K562 (cell line): Measurements from ENCODE around the gene CMTM5. TPM values are rescaled to one million over a fixed set of nuclear protein-coding genes. Genes with fewer than 3 reads are reported as not detected.

Source experiments
- ATAC-seq: fragments of 200-7000 bp; cut with Tn5 transposase; 3 replicates; pipeline ENCODE4 v1.9.1; 2020; ENCODE audit warnings: moderate library complexity
- BruUV-seq: library from RNA; stranded (reverse); fragments of 400-500 nt; replicated peaks from 2 replicates; lab custom pipeline; 2021; lab: Mats Ljungman, UMichigan
- CTCF ChIA-PET: fragments of 300-600 bp; formaldehyde crosslinking; extraction: SDS; loops from one replicate; lab custom pipeline; 2021; ENCODE audit warnings: low intra/inter-chr PET ratio; lab: Yijun Ruan, JAX
- POLR2A ChIA-PET: fragments of 300-600, 350-650 bp; sonication (Branson Sonifier 250); formaldehyde crosslinking; extraction: SDS; loops from one replicate; lab custom pipeline; 2021; ENCODE audit warnings: antibody characterized with exemption, inconsistent platforms; lab: Yijun Ruan, JAX
- DNase-seq, 4 experiments: peaks; one replicate each; pipeline versions ENCODE4 v3.0.0 to v3.0.0-alpha.2; 2011 to 2018; ENCODE audit warnings: low spot score in 3 of 4, mixed read lengths in 3 of 4; ENCODE audit errors: extremely low read depth in 1 of 4
- FAIRE-seq: peaks from 2 replicates; lab custom pipeline; 2011; peaks lifted over from hg19 to GRCh38; lab: Jason Lieb, UNC
- H2AFZ ChIP-seq: 2 replicates; pipeline ENCODE4 v1.6.0; 2011; ENCODE audit warnings: low read depth, low read length, control low read depth, inconsistent platforms
- H3K27ac ChIP-seq: fragments of 200-600 bp; 3 replicates; pipeline ENCODE4 v1.8.0; 2011; ENCODE audit warnings: low read depth, mild to moderate bottlenecking, control low read depth, inconsistent platforms, low read length, moderate library complexity, mixed read lengths; ENCODE audit errors: extremely low read depth
- H3K27me3 ChIP-seq, 2 experiments: fragments of 300-600 bp in 1 of 2; 2 replicates in 1 of 2; 3 replicates in 1 of 2; pipeline versions ENCODE4 v1.6.0 to v1.8.0; 2011; ENCODE audit warnings: inconsistent platforms in 2 of 2, low read length in 2 of 2, mild to moderate bottlenecking in 1 of 2, mixed read lengths in 1 of 2, moderate library complexity in 1 of 2; ENCODE audit not compliant: control insufficient read depth in 2 of 2, insufficient read depth in 2 of 2
- H3K36me3 ChIP-seq: fragments of 300-600 bp; 3 replicates; pipeline ENCODE4 v1.8.0; 2011; ENCODE audit warnings: mild to moderate bottlenecking, low read length, inconsistent platforms; ENCODE audit not compliant: control insufficient read depth, insufficient read depth
- H3K4me1 ChIP-seq, 2 experiments: fragments of 200-600 bp in 1 of 2; replicated peaks in 1 of 2; 2 replicates in 1 of 2; 3 replicates in 1 of 2; pipeline versions ENCODE4 v1.5.1 to v1.8.0; 2011; ENCODE audit warnings: inconsistent platforms in 2 of 2, low read length in 2 of 2, mild to moderate bottlenecking in 1 of 2, mixed read lengths in 1 of 2, moderate library complexity in 1 of 2; ENCODE audit not compliant: control insufficient read depth in 2 of 2, insufficient read depth in 2 of 2
- H3K4me2 ChIP-seq: 2 replicates; pipeline ENCODE4 v1.6.1; 2011; ENCODE audit warnings: low read length, control low read depth, inconsistent platforms, mixed read lengths; ENCODE audit not compliant: insufficient read depth
- H3K4me3 ChIP-seq: fragments of 200-600 bp; sonication (generic), shearing (Covaris generic); 2 replicates; pipeline ENCODE4 v1.5.1; 2016; ENCODE audit warnings: control low read depth, inconsistent platforms
- H3K79me2 ChIP-seq: fragments of 200-600 bp; 3 replicates; pipeline ENCODE4 v1.8.0; 2011; ENCODE audit warnings: low read length, inconsistent platforms; ENCODE audit not compliant: control insufficient read depth, insufficient read depth
- H3K9ac ChIP-seq, 2 experiments: 2 replicates each; pipeline versions ENCODE4 v1.6.0 to v1.6.1; 2011; ENCODE audit warnings: low read depth in 2 of 2, low read length in 2 of 2, control low read depth in 1 of 2, inconsistent platforms in 1 of 2, mild to moderate bottlenecking in 1 of 2, mixed read lengths in 1 of 2; ENCODE audit not compliant: insufficient read depth in 1 of 2
- H3K9me1 ChIP-seq: one replicate; pipeline ENCODE4 v1.6.0; 2011; ENCODE audit warnings: inconsistent platforms, mild to moderate bottlenecking, low read length, moderate library complexity; ENCODE audit not compliant: control insufficient read depth, insufficient read depth
- H3K9me3 ChIP-seq: replicated peaks from 2 replicates; pipeline ENCODE4 v1.5.1; 2011; ENCODE audit warnings: low read depth, low read length, inconsistent platforms; ENCODE audit not compliant: control insufficient read depth, insufficient read depth
- H4K20me1 ChIP-seq: replicated peaks from 2 replicates; pipeline ENCODE4 v1.6.1; 2011; ENCODE audit warnings: low read length, inconsistent platforms, mixed read lengths; ENCODE audit not compliant: control insufficient read depth, insufficient read depth
- ARID4B ChIP-seq: sonication (generic); formaldehyde crosslinking; IDR thresholded peaks from 2 replicates; pipeline ENCODE4 v1.8.0; 2022; ENCODE audit warnings: mild to moderate bottlenecking, missing genetic modification reagents
- ESRRA ChIP-seq: fragments of 450-650 bp; IDR thresholded peaks from 2 replicates; pipeline ENCODE4 v1.6.1; 2014; ENCODE audit warnings: low read depth, mild to moderate bottlenecking, moderate library complexity, borderline replicate concordance
- FOXJ3 ChIP-seq: sonication (generic); formaldehyde crosslinking; IDR thresholded peaks from 2 replicates; pipeline ENCODE4 v1.4.0; 2020; ENCODE audit warnings: mild to moderate bottlenecking, missing genetic modification reagents
- MBD2 ChIP-seq: sonication (generic); IDR thresholded peaks from 2 replicates; pipeline ENCODE4 v1.6.1; 2016; ENCODE audit warnings: low read depth, borderline replicate concordance
- MYBL2 ChIP-seq, 2 experiments: fragments of 450-650 bp in 1 of 2; sonication (generic) in 1 of 2; formaldehyde crosslinking in 1 of 2; IDR thresholded peaks; 2 replicates each; pipeline versions ENCODE4 v1.6.1 to v1.8.1; 2017 to 2022; ENCODE audit warnings: borderline replicate concordance in 1 of 2, inconsistent platforms in 1 of 2, low read depth in 1 of 2, mild to moderate bottlenecking in 1 of 2, missing genetic modification reagents in 1 of 2, moderate library complexity in 1 of 2
- NCOA1 ChIP-seq: fragments of 450-650 bp; IDR thresholded peaks from 2 replicates; pipeline ENCODE4 v1.6.1; 2016; ENCODE audit warnings: low read depth
- PHB2 ChIP-seq: fragments of 450-650 bp; IDR thresholded peaks from 2 replicates; pipeline ENCODE4 v1.6.1; 2017; ENCODE audit warnings: low read depth
- POLR2A ChIP-seq: fragments of 450-650 bp; conservative IDR thresholded peaks from 2 replicates; pipeline ENCODE4 v1.6.1; 2016
- PRMT5 ChIP-seq: sonication (generic); formaldehyde crosslinking; IDR thresholded peaks from 2 replicates; pipeline ENCODE4 v1.5.0; 2020; ENCODE audit warnings: missing genetic modification reagents
- RAD51 ChIP-seq: fragments of 450-650 bp; IDR thresholded peaks from 2 replicates; pipeline ENCODE4 v1.7.1; 2016; ENCODE audit warnings: low read depth, mild to moderate bottlenecking, borderline replicate concordance
- RBM34 ChIP-seq: fragments of 200-400 bp; formaldehyde crosslinking; IDR thresholded peaks from 2 replicates; pipeline ENCODE4 v1.6.1; 2018; ENCODE audit warnings: low read length, borderline replicate concordance; ENCODE audit not compliant: insufficient read depth
- SETDB1 ChIP-seq: IDR thresholded peaks from one replicate; pipeline ENCODE4 v1.6.1; 2012; ENCODE audit warnings: low read length, control low read depth, inconsistent platforms
- ZBTB8A ChIP-seq: fragments of 450-650 bp; IDR thresholded peaks from 2 replicates; pipeline ENCODE4 v1.6.1; 2018; ENCODE audit warnings: mild to moderate bottlenecking, moderate library complexity; ENCODE audit not compliant: partially characterized antibody
- ZFX ChIP-seq: sonication (generic); formaldehyde crosslinking; IDR thresholded peaks from 2 replicates; pipeline ENCODE4 v1.8.0; 2022; ENCODE audit warnings: mild to moderate bottlenecking, missing genetic modification reagents, moderate library complexity
- ZNF121 ChIP-seq: sonication (generic); formaldehyde crosslinking; conservative IDR thresholded peaks from 2 replicates; pipeline ENCODE4 v1.8.0; 2022; ENCODE audit warnings: missing genetic modification reagents
- ZNF324 ChIP-seq: fragments of 250-450 bp; sonication (Bioruptor Pico); IDR thresholded peaks from 2 replicates; pipeline ENCODE4 v1.4.0; 2020; ENCODE audit warnings: mild to moderate bottlenecking
- WGBS: fragments of 100-300 bp; shearing (Covaris generic); methylation state at CpG from one replicate; pipeline ENCODE4 v1.1.6; 2016; ENCODE audit warnings: low coverage, mixed read lengths; ENCODE audit not compliant: insufficient coverage; ENCODE audit errors: missing lambda C conversion rate; 5-methylcytosine and 5-hydroxymethylcytosine counted together
- in situ Hi-C: fragments of 300-500 bp; cut with MboI; formaldehyde crosslinking; loops from 4 replicates; pipeline ENCODE4 v1.15.0; 2018; ENCODE audit warnings: inconsistent platforms, mixed read lengths
- intact Hi-C: fragments of 100-400 bp; cut with micrococcal nuclease; formaldehyde crosslinking; loops from 2 replicates; pipeline ENCODE4 v1.14.2; 2022
- polyA plus RNA-seq, 8 experiments: library from polyadenylated mRNA; depleted of rRNA in 4 of 8; stranded (reverse) in 5 of 8; unstranded in 3 of 8; fragments of >200 nt; fragmentation: Nextera tagmentation in 2 of 8; fragmentation: Illumina TruSeq in 1 of 8; extraction: Ambion mirVana in 2 of 8; extraction: Trizol in 1 of 8; gene quantifications; 2 replicates each; pipeline versions ENCODE4 v1.2.1 to v1.2.3, GENCODE V29; 2011 to 2014; ENCODE audit warnings: inconsistent platforms in 1 of 8, missing spikeins in 1 of 8
- total RNA-seq, 7 experiments: library from RNA; depleted of rRNA in 6 of 7; stranded (reverse); fragments of >200 nt in 6 of 7; fragmentation: Illumina TruSeq in 2 of 7; extraction: Trizol in 2 of 7; gene quantifications; 2 replicates each; pipeline versions ENCODE4 v1.2.1 to v1.2.3, GENCODE V29; 2011 to 2021; ENCODE audit warnings: low replicate concordance in 1 of 7
- TF ChIP-seq, protein P1 (sequence below): conservative IDR thresholded peaks from 2 replicates; pipeline ENCODE4 v1.6.1; 2011; ENCODE audit warnings: low read depth, mild to moderate bottlenecking, low read length; ENCODE audit not compliant: control insufficient read depth

The CMTM5 gene
- total and polyA plus RNA-seq, 9 of the 15 experiments (the other 6 are each of a cell fraction or from before 2014, with no cell fraction given), result 0.21 TPM; not detected in 8

DNA sequence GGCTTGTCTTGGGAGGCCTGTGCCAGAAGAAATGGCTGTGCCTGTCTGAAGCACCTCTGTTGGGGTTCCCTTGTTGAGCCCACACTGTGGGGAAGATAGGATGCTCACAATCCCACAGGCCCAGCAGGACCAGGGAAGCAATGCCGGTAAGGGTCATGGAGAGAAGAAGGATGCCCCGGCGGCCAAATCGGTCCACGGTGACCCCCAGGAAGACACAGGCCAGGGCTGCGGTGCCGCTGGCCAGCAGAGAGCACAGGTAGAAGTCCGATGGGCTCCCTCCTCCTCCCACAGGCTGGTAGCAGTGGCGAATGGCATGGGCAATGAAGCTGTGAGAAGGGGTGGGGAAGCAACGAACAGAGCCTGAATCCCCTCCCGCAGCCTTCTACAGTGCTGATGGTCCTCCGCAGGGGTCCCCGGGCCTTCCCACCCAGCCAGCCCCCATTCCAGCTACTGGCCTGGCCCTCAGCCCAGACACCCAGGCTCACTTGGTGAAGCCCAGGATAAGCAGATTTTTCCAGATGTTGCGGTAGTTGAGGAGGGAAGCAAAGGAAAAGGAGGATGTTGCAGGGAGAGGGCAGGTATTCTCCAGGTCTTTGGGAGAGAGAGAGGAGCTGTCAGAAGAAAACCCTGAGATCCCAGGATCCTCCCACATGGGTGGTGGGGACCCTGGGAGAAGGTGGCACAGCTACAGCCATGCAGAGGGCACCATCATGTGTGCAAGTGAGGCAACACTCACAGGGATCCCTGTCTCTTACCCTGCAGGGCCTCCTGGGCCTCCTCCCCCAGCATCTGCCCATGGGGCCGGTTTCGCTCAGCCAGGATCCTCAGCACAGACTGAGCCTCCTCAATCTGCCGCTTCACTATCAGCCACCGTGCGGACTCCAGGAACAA is 29.2 kb upstream of the CMTM5 start:
- FAIRE-seq (no peak), ATAC-seq (no peak), DNase-seq (no peak)
- H2AFZ ChIP-seq, result no peak overlapping the region
- in situ Hi-C loops, result no loop called here
- H3K9me1 ChIP-seq, result no peaks in the 10 kb centered on the region
- no peaks in the 10 kb centered on the region for H4K20me1 ChIP-seq
- H3K36me3 ChIP-seq, result no peaks in the 10 kb centered on the region
- H3K79me2 ChIP-seq, result no peaks in the 10 kb centered on the region
- H3K4me2 ChIP-seq, result no peak overlapping the region
- WGBS, result 58% methylated on average over 12 of the region's 19 CpGs
- H3K9me3 ChIP-seq, result no peaks in the 10 kb centered on the region
- no TSS peak for BruUV-seq
- H3K4me3 ChIP-seq, result no peak overlapping the region
- CTCF ChIA-PET, result no interaction called here
- no peak overlapping the region for H3K27ac ChIP-seq
- H3K27me3 ChIP-seq, result peaks cover 3 to 19% of the 10 kb centered on the region in 2 experiments; a peak in 3 of 5 replicates
- POLR2A ChIA-PET, result no interaction called here
- intact Hi-C loops, result no loop called here
- peaks cover 11 to 28% of the 10 kb centered on the region in 2 experiments; a peak in 4 of 5 replicates for H3K4me1 ChIP-seq
- no peak overlapping the region; a peak in 1 of 4 replicates for H3K9ac ChIP-seq
- TF ChIP-seq, protein P1, sequence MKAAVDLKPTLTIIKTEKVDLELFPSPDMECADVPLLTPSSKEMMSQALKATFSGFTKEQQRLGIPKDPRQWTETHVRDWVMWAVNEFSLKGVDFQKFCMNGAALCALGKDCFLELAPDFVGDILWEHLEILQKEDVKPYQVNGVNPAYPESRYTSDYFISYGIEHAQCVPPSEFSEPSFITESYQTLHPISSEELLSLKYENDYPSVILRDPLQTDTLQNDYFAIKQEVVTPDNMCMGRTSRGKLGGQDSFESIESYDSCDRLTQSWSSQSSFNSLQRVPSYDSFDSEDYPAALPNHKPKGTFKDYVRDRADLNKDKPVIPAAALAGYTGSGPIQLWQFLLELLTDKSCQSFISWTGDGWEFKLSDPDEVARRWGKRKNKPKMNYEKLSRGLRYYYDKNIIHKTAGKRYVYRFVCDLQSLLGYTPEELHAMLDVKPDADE, result no peak
- TF ChIP-seq PHB2 (no peak), ZBTB8A (no peak), FOXJ3 (CRISPR knock-in tag) (no peak), RBM34 (no peak), PRMT5 (CRISPR knock-in tag) (no peak), ESRRA (no peak), ARID4B (no peak), NCOA1 (no peak), RAD51 (no peak), ZFX (CRISPR knock-in tag) (no peak), ZNF324 (CRISPR knock-in tag) (no peak), MBD2 (no peak), MYBL2 (IDR thresholded peaks at IDR 0.05; ENCODE audit: low read depth) (no peak), MYBL2 (CRISPR knock-in tag; IDR thresholded peaks at IDR 0.05; ENCODE audit: borderline replicate concordance) (no peak), POLR2A (no peak), ZNF121 (CRISPR knock-in tag) (no peak), SETDB1 (no peak)
